Activated CD4-positive, alpha-beta T cell treated with anti-CD3 and anti-CD28 coated beads, Interleukin-2, amount 10 ng/mL, durations not matched to agents 7 days and 5 days (primary cell): ENCODE data around the gene TECPR2. TPM values are rescaled to one million over a fixed set of nuclear protein-coding genes. Genes with fewer than 3 reads are reported as not detected.
A peak's percentile ranks its signal among the peaks of the same experiment; 100 is the strongest.

ENCODE experiments used
- CTCF ChIA-PET: fragments of 350-600 bp; sonication (Branson Sonifier 250); formaldehyde crosslinking; loops from one replicate; lab custom pipeline; 2021; ENCODE audit warnings: antibody characterized with exemption; lab: Charles Lee
- POLR2A ChIA-PET: fragments of 350-600 bp; sonication (Branson Sonifier 250); formaldehyde crosslinking; loops from one replicate; lab custom pipeline; 2021; ENCODE audit warnings: antibody characterized with exemption; lab: Charles Lee
- DNase-seq: peaks from one replicate; pipeline ENCODE4 v3.0.0-alpha.2; 2020
- H3K27ac Mint-ChIP-seq: one replicate; pipeline ENCODE4 v1.8.0; 2021; ENCODE audit warnings: mild to moderate bottlenecking, moderate library complexity, mixed read lengths
- H3K27me3 Mint-ChIP-seq: one replicate; pipeline ENCODE4 v1.8.0; 2021; ENCODE audit warnings: mixed read lengths
- H3K36me3 Mint-ChIP-seq: one replicate; pipeline ENCODE4 v1.8.0; 2021; ENCODE audit warnings: low read depth, mixed read lengths
- H3K4me1 Mint-ChIP-seq: one replicate; pipeline ENCODE4 v1.8.0; 2021; ENCODE audit warnings: mixed read lengths
- H3K4me3 Mint-ChIP-seq: one replicate; pipeline ENCODE4 v1.8.0; 2021; ENCODE audit warnings: mild to moderate bottlenecking, moderate library complexity, mixed read lengths
- H3K9me3 Mint-ChIP-seq: one replicate; pipeline ENCODE4 v1.8.0; 2021; ENCODE audit warnings: mixed read lengths
- total RNA-seq, 2 experiments: library from RNA; stranded (reverse); gene quantifications; one replicate each; pipeline ENCODE4 v1.2.3, GENCODE V29; 2021

Gene TECPR2
- total RNA-seq, 2 experiments from 2014 or later = 8.2 to 10.7 TPM

DNA sequence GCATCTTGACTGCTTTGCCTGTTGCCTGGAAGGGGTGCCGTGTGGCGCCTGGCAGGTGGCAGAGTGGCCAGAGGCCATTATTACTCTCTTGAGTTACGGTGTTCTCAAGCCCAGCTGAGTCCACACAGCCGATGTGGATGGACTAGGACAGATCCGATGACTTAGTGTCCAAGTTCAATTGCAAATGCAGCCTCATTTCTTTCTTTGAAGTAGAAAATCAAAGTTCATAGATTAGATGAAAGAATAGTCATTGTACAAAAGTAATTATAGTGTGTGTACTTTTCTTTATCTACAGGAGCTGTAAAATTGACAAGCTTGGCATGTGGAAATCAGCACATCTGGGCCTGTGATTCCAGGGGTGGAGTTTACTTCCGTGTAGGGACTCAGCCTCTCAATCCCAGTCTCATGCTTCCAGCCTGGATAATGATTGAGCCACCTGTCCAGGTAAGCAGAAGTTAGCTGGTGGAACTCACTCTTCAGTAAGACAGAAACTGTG is 102.2 kb downstream of the TECPR2 start:
- H3K9me3 Mint-ChIP-seq = peaks cover 3% of the 10 kb centered on the region
- POLR2A ChIA-PET = no interaction called here
- H3K36me3 Mint-ChIP-seq = peaks cover 4% of the 10 kb centered on the region
- H3K4me3 Mint-ChIP-seq = no peak overlapping the region
- H3K27ac Mint-ChIP-seq = no peak overlapping the region
- no peak for DNase-seq
- CTCF ChIA-PET = no interaction called here
- no peaks in the 10 kb centered on the region for H3K27me3 Mint-ChIP-seq
- H3K4me1 Mint-ChIP-seq = peaks cover 7% of the 10 kb centered on the region

GRCh38 chr14:102469261-102469660 is 106.5 kb downstream of the TECPR2 start:
- H3K27ac Mint-ChIP-seq = no peak overlapping the region
- ChIA-PET POLR2A (no interaction called here), CTCF (interaction anchor here (0.5 to 0.6 kb wide), 2 partner anchors 8 to 9 kb away, joined by 3 to 4 read pairs; no protein-coding TSS in a partner anchor)
- H3K4me1 Mint-ChIP-seq = peaks cover 11% of the 10 kb centered on the region
- no peaks in the 10 kb centered on the region for H3K27me3 Mint-ChIP-seq
- H3K9me3 Mint-ChIP-seq = peaks cover 3% of the 10 kb centered on the region
- no peak overlapping the region for H3K4me3 Mint-ChIP-seq
- DNase-seq = no peak
- peaks cover 8% of the 10 kb centered on the region for H3K36me3 Mint-ChIP-seq

GRCh38 chr14:102471921-102472790 is 109.4 kb downstream of the TECPR2 start:
- ChIA-PET CTCF (interaction anchor here (1.0 to 2.3 kb wide), 3 partner anchors 14 to 28 kb away, joined by 4 to 6 read pairs (median 5); no protein-coding TSS in a partner anchor), POLR2A (no interaction called here)
- Mint-ChIP-seq H3K4me3 (no peak overlapping the region), H3K9me3 (peaks cover 3% of the 10 kb centered on the region), H3K27ac (no peak overlapping the region), H3K4me1 (peaks cover 10% of the 10 kb centered on the region), H3K36me3 (peaks cover 8% of the 10 kb centered on the region), H3K27me3 (no peaks in the 10 kb centered on the region)
- no peak for DNase-seq

- ChIA-PET CTCF (interaction anchor here (1.0 to 2.3 kb wide), 2 partner anchors 14 to 15 kb away, joined by 4 to 5 read pairs; no protein-coding TSS in a partner anchor), POLR2A (no interaction called here)
- no peak overlapping the region for H3K27ac Mint-ChIP-seq
These were observed 110.0 kb downstream of the TECPR2 start for GRCh38 chr14:102472791-102473150.

GRCh38 chr14:102473559-102473958 is 110.8 kb downstream of the TECPR2 start:
- Mint-ChIP-seq H3K4me1 (peaks cover 10% of the 10 kb centered on the region), H3K27me3 (no peaks in the 10 kb centered on the region), H3K27ac (no peak overlapping the region), H3K4me3 (no peak overlapping the region), H3K9me3 (peaks cover under 1% of the 10 kb centered on the region), H3K36me3 (peaks cover 5% of the 10 kb centered on the region)
- POLR2A ChIA-PET = no interaction called here
- CTCF ChIA-PET = no interaction called here
- DNase-seq = no peak

More at GRCh38 chr14:102472791-102473150, 110.0 kb downstream of the TECPR2 start:
- Mint-ChIP-seq H3K4me3 (no peak overlapping the region), H3K27me3 (no peaks in the 10 kb centered on the region), H3K36me3 (peaks cover 8% of the 10 kb centered on the region), H3K4me1 (peaks cover 10% of the 10 kb centered on the region), H3K9me3 (peaks cover 3% of the 10 kb centered on the region)
- DNase-seq = no peak

DNA sequence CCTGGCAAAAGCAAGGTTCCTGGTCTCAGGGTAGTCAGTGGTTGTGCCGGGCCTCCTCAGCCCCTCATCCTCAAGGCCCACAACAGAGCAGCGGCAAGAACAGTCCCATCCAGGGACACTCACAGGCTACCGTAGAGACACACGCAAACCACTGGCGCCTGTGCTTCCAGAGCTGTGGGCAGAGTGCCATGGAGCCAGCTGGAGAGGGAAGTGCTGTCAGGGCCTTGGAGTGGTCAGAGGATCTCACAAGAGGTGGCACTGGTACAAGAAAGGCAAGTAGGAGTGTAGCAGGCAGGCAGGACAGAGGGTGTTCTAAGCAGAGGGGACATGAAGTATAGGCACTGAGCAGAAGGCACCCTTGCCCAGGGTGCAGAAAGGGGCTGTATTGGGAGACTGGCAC is 112.2 kb downstream of the TECPR2 start:
- POLR2A ChIA-PET = no interaction called here
- H3K4me1 Mint-ChIP-seq = peaks cover 15% of the 10 kb centered on the region
- no peak overlapping the region for H3K27ac Mint-ChIP-seq
- no peak for DNase-seq
- CTCF ChIA-PET = no interaction called here
- H3K36me3 Mint-ChIP-seq = peaks cover 3% of the 10 kb centered on the region
- H3K27me3 Mint-ChIP-seq = no peaks in the 10 kb centered on the region
- no peak overlapping the region for H3K4me3 Mint-ChIP-seq
- no peaks in the 10 kb centered on the region for H3K9me3 Mint-ChIP-seq

GRCh38 chr14:102479107-102479506 is 116.4 kb downstream of the TECPR2 start:
- ChIA-PET POLR2A (no interaction called here), CTCF (interaction anchor here (1.5 kb wide), 1 partner anchor 21 kb away, joined by 3 read pairs; no protein-coding TSS in a partner anchor)
- DNase-seq = no peak
- H3K27me3 Mint-ChIP-seq = no peaks in the 10 kb centered on the region
- H3K9me3 Mint-ChIP-seq = no peaks in the 10 kb centered on the region
- peak overlapping the region; percentile 56 for H3K27ac Mint-ChIP-seq
- peaks cover 6% of the 10 kb centered on the region for H3K4me1 Mint-ChIP-seq
- no peaks in the 10 kb centered on the region for H3K36me3 Mint-ChIP-seq
- no peak overlapping the region for H3K4me3 Mint-ChIP-seq

DNA sequence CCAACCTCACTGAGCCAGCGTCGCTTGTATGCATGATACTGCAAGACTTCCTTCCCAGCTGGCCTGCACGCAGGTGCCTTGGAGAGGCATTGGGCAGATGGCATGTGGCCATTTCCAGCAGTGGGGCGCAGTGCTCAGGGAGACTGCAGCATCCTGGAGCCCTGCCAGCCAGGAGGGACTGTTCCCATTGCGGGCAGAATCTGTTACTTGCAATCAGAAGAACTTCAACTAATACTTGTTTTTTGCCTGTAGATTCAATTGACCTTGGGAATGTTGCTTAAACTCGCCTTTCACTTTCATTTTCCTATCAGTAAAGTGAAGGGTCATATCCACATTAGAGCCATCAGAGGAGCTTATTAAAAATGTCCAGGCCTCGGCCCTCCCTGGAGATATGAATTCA is 117.0 kb downstream of the TECPR2 start:
- DNase-seq = no peak
- Mint-ChIP-seq H3K36me3 (no peaks in the 10 kb centered on the region), H3K4me3 (no peak overlapping the region), H3K4me1 (peaks cover 6% of the 10 kb centered on the region), H3K27ac (peak overlapping the region; percentile 46), H3K27me3 (no peaks in the 10 kb centered on the region), H3K9me3 (no peaks in the 10 kb centered on the region)
- ChIA-PET CTCF (interaction anchor here (0.5 to 1.5 kb wide), 2 partner anchors 20 to 758 kb away, joined by 3 read pairs; no protein-coding TSS in a partner anchor), POLR2A (no interaction called here)

GRCh38 chr14:102481371-102481770 is 118.6 kb downstream of the TECPR2 start:
- POLR2A ChIA-PET = no interaction called here
- Mint-ChIP-seq H3K36me3 (no peaks in the 10 kb centered on the region), H3K4me3 (no peak overlapping the region), H3K9me3 (no peaks in the 10 kb centered on the region), H3K27me3 (no peaks in the 10 kb centered on the region), H3K27ac (no peak overlapping the region), H3K4me1 (peaks cover 6% of the 10 kb centered on the region)
- no peak for DNase-seq
- CTCF ChIA-PET = no interaction called here

DNA sequence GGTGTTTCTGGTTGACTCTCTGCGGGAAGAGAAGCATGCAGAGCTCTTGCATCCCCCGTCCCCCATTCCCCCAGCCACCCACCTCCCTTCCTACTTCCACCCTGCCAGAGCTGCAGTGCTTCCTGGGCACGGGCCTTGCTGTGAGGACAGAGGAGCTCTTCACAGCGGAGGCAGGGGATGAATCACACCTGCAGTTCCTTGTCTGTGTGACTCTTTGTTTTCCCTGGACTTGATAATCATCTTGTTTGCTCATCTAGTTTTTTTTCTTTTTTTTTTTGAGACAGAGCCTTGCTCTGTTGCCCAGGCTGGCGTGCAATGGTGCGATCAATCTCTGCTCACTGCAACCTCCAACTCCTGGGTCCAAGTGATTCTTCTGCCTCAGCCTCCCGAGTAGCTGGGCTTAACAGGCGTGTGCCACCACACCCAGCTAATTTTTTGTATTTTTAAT is 119.1 kb downstream of the TECPR2 start:
- no peak overlapping the region for H3K27ac Mint-ChIP-seq
- H3K4me3 Mint-ChIP-seq = no peak overlapping the region
- CTCF ChIA-PET = no interaction called here
- POLR2A ChIA-PET = no interaction called here
- no peaks in the 10 kb centered on the region for H3K36me3 Mint-ChIP-seq
- DNase-seq = no peak
- peaks cover 6% of the 10 kb centered on the region for H3K4me1 Mint-ChIP-seq
- H3K27me3 Mint-ChIP-seq = no peaks in the 10 kb centered on the region
- no peaks in the 10 kb centered on the region for H3K9me3 Mint-ChIP-seq

DNA sequence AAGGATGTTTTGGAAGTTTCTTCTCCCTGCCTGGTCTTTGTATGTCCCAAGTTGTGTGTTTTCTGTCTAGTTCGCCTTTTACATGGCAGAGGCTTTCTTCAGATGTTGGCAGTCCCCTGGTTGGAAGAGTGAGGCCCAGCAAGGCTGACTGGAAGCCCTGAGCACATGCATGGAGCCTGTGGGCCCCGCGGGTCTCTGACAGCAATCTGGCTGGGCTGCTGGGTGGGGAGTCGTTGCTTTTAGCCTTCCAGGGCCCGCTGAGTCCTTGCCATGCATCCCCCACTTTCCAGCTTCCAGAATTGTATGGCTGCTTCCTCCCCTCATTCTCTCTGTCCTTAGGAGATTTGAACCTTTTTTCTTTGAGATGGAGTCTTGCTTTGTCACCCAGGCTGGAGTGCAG is 121.6 kb downstream of the TECPR2 start:
- DNase-seq = no peak
- CTCF ChIA-PET = no interaction called here
- Mint-ChIP-seq H3K36me3 (no peaks in the 10 kb centered on the region), H3K4me3 (no peak overlapping the region), H3K27ac (no peak overlapping the region), H3K4me1 (peaks cover 6% of the 10 kb centered on the region), H3K27me3 (no peaks in the 10 kb centered on the region), H3K9me3 (no peaks in the 10 kb centered on the region)
- POLR2A ChIA-PET = no interaction called here

DNA sequence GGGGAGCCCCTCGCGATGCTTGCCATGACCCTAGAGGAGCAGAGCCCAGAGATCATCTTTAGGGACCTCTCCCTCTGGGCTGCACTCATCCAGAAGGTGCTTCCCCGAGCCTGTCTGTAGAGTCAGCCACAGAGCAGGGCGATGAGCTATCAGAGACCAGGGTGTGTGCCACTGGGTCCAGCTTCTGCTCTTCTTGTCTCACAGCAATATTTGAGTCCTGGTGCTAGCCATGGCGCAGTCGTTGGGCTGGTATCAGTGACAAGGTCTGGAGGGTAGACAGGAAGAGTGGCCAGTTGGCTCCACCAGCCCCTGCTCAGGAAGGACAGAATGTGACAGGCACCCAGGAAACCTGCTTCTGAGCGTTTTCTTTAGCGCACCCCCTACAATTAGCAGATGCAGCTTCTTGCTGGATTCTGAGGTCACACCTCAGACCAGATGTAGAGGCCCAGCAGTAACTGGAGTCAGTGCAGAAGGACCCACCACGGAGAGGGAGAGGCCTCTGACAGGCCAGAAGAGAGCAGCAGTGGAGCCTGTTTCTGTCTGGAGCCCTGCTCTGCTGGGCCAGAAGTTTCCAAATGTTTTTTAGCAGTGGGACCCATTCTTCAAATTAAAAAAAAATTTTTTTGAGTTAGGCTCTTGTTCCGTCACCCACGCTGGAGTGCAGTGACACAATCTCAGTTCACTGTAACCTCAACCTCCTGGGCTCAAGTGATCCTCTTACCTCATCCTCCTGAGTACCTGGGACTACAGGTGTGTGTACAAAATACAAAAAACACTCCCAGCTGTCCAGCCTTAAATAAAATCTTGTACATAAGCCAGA is 123.2 kb downstream of the TECPR2 start:
- DNase-seq = no peak
- Mint-ChIP-seq H3K9me3 (no peaks in the 10 kb centered on the region), H3K27ac (no peak overlapping the region), H3K36me3 (no peaks in the 10 kb centered on the region), H3K27me3 (no peaks in the 10 kb centered on the region), H3K4me1 (no peaks in the 10 kb centered on the region), H3K4me3 (no peak overlapping the region)
- POLR2A ChIA-PET = no interaction called here
- CTCF ChIA-PET = interaction anchor here (2.0 kb wide), 1 partner anchor 14 kb away, joined by 5 read pairs; no protein-coding TSS in a partner anchor
